SK-N-SH (cell line): Measurements from ENCODE around the gene GFI1B. TPM values are rescaled to one million over a fixed set of nuclear protein-coding genes. Genes with fewer than 3 reads are reported as not detected.

Experiments
- CTCF ChIA-PET: fragments of 300-600, 350-600 bp; formaldehyde crosslinking; extraction: SDS; loops from one replicate; lab custom pipeline; 2021; lab: Yijun Ruan, JAX
- POLR2A ChIA-PET: fragments of 350-600 bp; sonication (Branson Sonifier 250); formaldehyde crosslinking; extraction: SDS; loops from one replicate; lab custom pipeline; 2020; ENCODE audit warnings: antibody characterized with exemption, inconsistent platforms; lab: Yijun Ruan, JAX
- DNase-seq: peaks from one replicate; pipeline ENCODE4 v3.0.0; 2012
- H2AFZ ChIP-seq: fragments of 200-600 bp; sonication (generic); 2 replicates; pipeline ENCODE4 v1.8.1; 2016; ENCODE audit warnings: antibody characterized with exemption, mild to moderate bottlenecking, low read depth
- H3F3A ChIP-seq: fragments of 200-600 bp; sonication (generic); replicated peaks from 2 replicates; pipeline ENCODE3; 2016; ENCODE audit warnings: antibody characterized with exemption, mild to moderate bottlenecking; ENCODE audit not compliant: insufficient read depth
- H3K27ac ChIP-seq, 2 experiments: fragments of 200-500 bp in 1 of 2; fragments of 200-600 bp in 1 of 2; sonication (Bioruptor generic) in 1 of 2; sonication (generic), shearing (Covaris generic) in 1 of 2; 2 replicates each; pipeline versions ENCODE4 v1.5.1 to v1.6.1; 2014 to 2016; ENCODE audit warnings: low read depth in 2 of 2, inconsistent platforms in 1 of 2, low read length in 1 of 2, mild to moderate bottlenecking in 1 of 2, mixed read lengths in 1 of 2
- H3K27me3 ChIP-seq: fragments of 200-600 bp; sonication (generic), shearing (Covaris generic); 2 replicates; pipeline ENCODE4 v1.6.1; 2016; ENCODE audit warnings: mixed run types; ENCODE audit not compliant: insufficient read depth
- H3K36me3 ChIP-seq, 2 experiments: fragments of 200-500 bp in 1 of 2; fragments of 200-600 bp in 1 of 2; sonication (Bioruptor generic) in 1 of 2; sonication (generic) in 1 of 2; replicated peaks in 1 of 2; 2 replicates each; pipeline versions ENCODE3 to v1.5.1; 2014 to 2016; ENCODE audit warnings: low read length in 1 of 2, mild to moderate bottlenecking in 1 of 2; ENCODE audit not compliant: insufficient read depth in 2 of 2, control insufficient read depth in 1 of 2
- H3K4me1 ChIP-seq, 2 experiments: fragments of 200-500 bp in 1 of 2; fragments of 200-600 bp in 1 of 2; sonication (Bioruptor generic) in 1 of 2; sonication (generic), shearing (Covaris generic) in 1 of 2; 2 replicates each; pipeline versions ENCODE4 v1.5.1 to v1.6.1; 2014 to 2016; ENCODE audit warnings: low read depth in 1 of 2, low read length in 1 of 2, mixed run types in 1 of 2; ENCODE audit not compliant: insufficient read depth in 2 of 2, control insufficient read depth in 1 of 2
- H3K4me2 ChIP-seq: fragments of 200-600 bp; sonication (generic), shearing (Covaris generic); 2 replicates; pipeline ENCODE4 v1.6.1; 2017; ENCODE audit warnings: mixed run types
- H3K4me3 ChIP-seq, 2 experiments: fragments of 200-500 bp in 1 of 2; fragments of 200-600 bp in 1 of 2; sonication (Bioruptor generic) in 1 of 2; sonication (generic), shearing (Covaris generic) in 1 of 2; 2 replicates each; pipeline versions ENCODE4 v1.5.1 to v1.8.1; 2014 to 2016; ENCODE audit warnings: low read depth in 2 of 2, inconsistent platforms in 1 of 2, low read length in 1 of 2, mild to moderate bottlenecking in 1 of 2, mixed read lengths in 1 of 2, moderate library complexity in 1 of 2
- H3K79me2 ChIP-seq: fragments of 200-600 bp; sonication (generic); 2 replicates; pipeline ENCODE4 v1.8.1; 2017; ENCODE audit warnings: mild to moderate bottlenecking; ENCODE audit not compliant: insufficient read depth
- H3K9ac ChIP-seq: fragments of 200-600 bp; sonication (generic); 2 replicates; pipeline ENCODE4 v1.6.1; 2017; ENCODE audit warnings: mixed run types
- H3K9me2 ChIP-seq: fragments of 200-600 bp; sonication (generic); 2 replicates; pipeline ENCODE4 v1.6.1; 2017; ENCODE audit warnings: mixed run types
- H3K9me3 ChIP-seq: fragments of 200-600 bp; sonication (generic); 2 replicates; pipeline ENCODE4 v1.6.1; 2017; ENCODE audit warnings: mixed run types, mild to moderate bottlenecking, moderate library complexity
- H4K20me1 ChIP-seq: fragments of 200-600 bp; sonication (generic); 2 replicates; pipeline ENCODE4 v1.6.1; 2017; ENCODE audit warnings: mild to moderate bottlenecking, mixed run types; ENCODE audit not compliant: insufficient read depth
- CHD2 ChIP-seq: fragments of 150-350 bp; IDR thresholded peaks from 2 replicates; pipeline ENCODE4 v1.6.1; 2018; ENCODE audit warnings: low read length; ENCODE audit not compliant: partially characterized antibody
- FOSL2 ChIP-seq: IDR thresholded peaks from 2 replicates; pipeline ENCODE4 v1.4.0; 2012; ENCODE audit warnings: low read depth, mild to moderate bottlenecking, moderate library complexity, borderline replicate concordance
- MAX ChIP-seq: IDR thresholded peaks from 2 replicates; pipeline ENCODE4 v1.4.0; 2012; ENCODE audit warnings: low read depth
- POLR2AphosphoS5 ChIP-seq: IDR thresholded peaks from 2 replicates; pipeline ENCODE4 v1.6.1; 2012; ENCODE audit warnings: low read depth, low read length
- RCOR1 ChIP-seq: fragments of 150-350 bp; IDR thresholded peaks from 2 replicates; pipeline ENCODE4 v1.6.1; 2017; ENCODE audit warnings: antibody characterized with exemption, low read length
- RFX5 ChIP-seq: IDR thresholded peaks from 2 replicates; pipeline ENCODE4 v1.6.1; 2012; ENCODE audit warnings: mild to moderate bottlenecking, improper control_type of control experiment, low read length
- RXRA ChIP-seq: IDR thresholded peaks from 2 replicates; pipeline ENCODE4 v1.4.0; 2012; ENCODE audit warnings: low read depth, mild to moderate bottlenecking, borderline replicate concordance
- SMC3 ChIP-seq: IDR thresholded peaks from 2 replicates; pipeline ENCODE4 v1.6.1; 2012; ENCODE audit warnings: low read depth, low read length, improper control_type of control experiment
- TAF1 ChIP-seq: IDR thresholded peaks from 2 replicates; pipeline ENCODE4 v1.6.1; 2012; ENCODE audit warnings: low read depth, mild to moderate bottlenecking, low read length, moderate library complexity, borderline replicate concordance
- TCF12 ChIP-seq: IDR thresholded peaks from 2 replicates; pipeline ENCODE4 v1.4.0; 2012
- YY1 ChIP-seq: IDR thresholded peaks from 2 replicates; pipeline ENCODE4 v1.4.0; 2012; ENCODE audit warnings: low read depth, mild to moderate bottlenecking
- WGBS: methylation state at CpG from one replicate; pipeline ENCODE4 v1.1.6; 2017; ENCODE audit warnings: low lambda C conversion rate; 5-methylcytosine and 5-hydroxymethylcytosine counted together
- polyA plus RNA-seq, 3 experiments: library from polyadenylated mRNA; depleted of rRNA; stranded (reverse); fragments of >200 nt; gene quantifications; 2 replicates each; pipeline ENCODE4 v1.2.3, GENCODE V29; 2012
- TF ChIP-seq, protein P1 (sequence below): IDR thresholded peaks from 2 replicates; pipeline ENCODE4 v1.4.0; 2012; ENCODE audit warnings: low read depth, borderline replicate concordance
- TF ChIP-seq, protein P2 (sequence below): fragments of 150-350 bp; IDR thresholded peaks from 2 replicates; pipeline ENCODE4 v1.6.1; 2017; ENCODE audit warnings: antibody characterized with exemption, low read length, low read depth, borderline replicate concordance
- TF ChIP-seq, protein P3 (sequence below): fragments of 150-350 bp; IDR thresholded peaks from 2 replicates; pipeline ENCODE4 v1.6.1; 2016; ENCODE audit warnings: mild to moderate bottlenecking, low read depth, low read length
- TF ChIP-seq, protein P4 (sequence below): IDR thresholded peaks from 2 replicates; pipeline ENCODE4 v1.4.0; 2012; ENCODE audit warnings: low read depth, borderline replicate concordance

The GFI1B gene
- polyA plus RNA-seq, 1 of the 3 experiments (the other 2 are of a cell fraction) = not detected

- TF ChIP-seq MAX (no peak; the same call in 1 of the 2 replicates), YY1 (peak; percentile 99), TCF12 (peak; percentile 42; the same call in 1 of the 2 replicates), RXRA (no peak), POLR2AphosphoS5 (peak; percentile 77), FOSL2 (peak; percentile 7; the same call in 1 of the 2 replicates), SMC3 (no peak), CHD2 (peak; percentile 98)
- TF ChIP-seq, protein P1, sequence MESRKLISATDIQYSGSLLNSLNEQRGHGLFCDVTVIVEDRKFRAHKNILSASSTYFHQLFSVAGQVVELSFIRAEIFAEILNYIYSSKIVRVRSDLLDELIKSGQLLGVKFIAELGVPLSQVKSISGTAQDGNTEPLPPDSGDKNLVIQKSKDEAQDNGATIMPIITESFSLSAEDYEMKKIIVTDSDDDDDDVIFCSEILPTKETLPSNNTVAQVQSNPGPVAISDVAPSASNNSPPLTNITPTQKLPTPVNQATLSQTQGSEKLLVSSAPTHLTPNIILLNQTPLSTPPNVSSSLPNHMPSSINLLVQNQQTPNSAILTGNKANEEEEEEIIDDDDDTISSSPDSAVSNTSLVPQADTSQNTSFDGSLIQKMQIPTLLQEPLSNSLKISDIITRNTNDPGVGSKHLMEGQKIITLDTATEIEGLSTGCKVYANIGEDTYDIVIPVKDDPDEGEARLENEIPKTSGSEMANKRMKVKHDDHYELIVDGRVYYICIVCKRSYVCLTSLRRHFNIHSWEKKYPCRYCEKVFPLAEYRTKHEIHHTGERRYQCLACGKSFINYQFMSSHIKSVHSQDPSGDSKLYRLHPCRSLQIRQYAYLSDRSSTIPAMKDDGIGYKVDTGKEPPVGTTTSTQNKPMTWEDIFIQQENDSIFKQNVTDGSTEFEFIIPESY = peak; percentile 79
- TF ChIP-seq, protein P2, sequence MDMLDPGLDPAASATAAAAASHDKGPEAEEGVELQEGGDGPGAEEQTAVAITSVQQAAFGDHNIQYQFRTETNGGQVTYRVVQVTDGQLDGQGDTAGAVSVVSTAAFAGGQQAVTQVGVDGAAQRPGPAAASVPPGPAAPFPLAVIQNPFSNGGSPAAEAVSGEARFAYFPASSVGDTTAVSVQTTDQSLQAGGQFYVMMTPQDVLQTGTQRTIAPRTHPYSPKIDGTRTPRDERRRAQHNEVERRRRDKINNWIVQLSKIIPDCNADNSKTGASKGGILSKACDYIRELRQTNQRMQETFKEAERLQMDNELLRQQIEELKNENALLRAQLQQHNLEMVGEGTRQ = peak; percentile 8
These were observed 34.0 kb upstream of the GFI1B start, which contains the start of gene TSC1 (continued) for GRCh38 chr9:132944294-132945185.

GRCh38 chr9:132945186-132946130 is 33.0 kb upstream of the GFI1B start:
- Histone ChIP-seq H3K36me3 (no peaks in the 10 kb centered on the region), H3K27me3 (no peaks in the 10 kb centered on the region), H4K20me1 (no peaks in the 10 kb centered on the region), H3K4me3 (peak overlapping the region; percentile 84 to 97), H3K9ac (peak overlapping the region; percentile 96), H3F3A (peaks cover 8% of the 10 kb centered on the region), H2AFZ (peak overlapping the region; percentile 90), H3K9me2 (no peaks in the 10 kb centered on the region), H3K9me3 (no peaks in the 10 kb centered on the region), H3K4me2 (peak overlapping the region; percentile 85), H3K27ac (peak overlapping the region; percentile 86 to 96), H3K79me2 (peaks cover 40% of the 10 kb centered on the region), H3K4me1 (peaks cover 15 to 27% of the 10 kb centered on the region in 2 experiments)
- TF ChIP-seq, protein P3, sequence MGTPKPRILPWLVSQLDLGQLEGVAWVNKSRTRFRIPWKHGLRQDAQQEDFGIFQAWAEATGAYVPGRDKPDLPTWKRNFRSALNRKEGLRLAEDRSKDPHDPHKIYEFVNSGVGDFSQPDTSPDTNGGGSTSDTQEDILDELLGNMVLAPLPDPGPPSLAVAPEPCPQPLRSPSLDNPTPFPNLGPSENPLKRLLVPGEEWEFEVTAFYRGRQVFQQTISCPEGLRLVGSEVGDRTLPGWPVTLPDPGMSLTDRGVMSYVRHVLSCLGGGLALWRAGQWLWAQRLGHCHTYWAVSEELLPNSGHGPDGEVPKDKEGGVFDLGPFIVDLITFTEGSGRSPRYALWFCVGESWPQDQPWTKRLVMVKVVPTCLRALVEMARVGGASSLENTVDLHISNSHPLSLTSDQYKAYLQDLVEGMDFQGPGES = no peak
- TF ChIP-seq TAF1 (no peak), RFX5 (no peak), YY1 (no peak), RXRA (no peak), RCOR1 (no peak), POLR2AphosphoS5 (no peak)
- TF ChIP-seq, protein P4, sequence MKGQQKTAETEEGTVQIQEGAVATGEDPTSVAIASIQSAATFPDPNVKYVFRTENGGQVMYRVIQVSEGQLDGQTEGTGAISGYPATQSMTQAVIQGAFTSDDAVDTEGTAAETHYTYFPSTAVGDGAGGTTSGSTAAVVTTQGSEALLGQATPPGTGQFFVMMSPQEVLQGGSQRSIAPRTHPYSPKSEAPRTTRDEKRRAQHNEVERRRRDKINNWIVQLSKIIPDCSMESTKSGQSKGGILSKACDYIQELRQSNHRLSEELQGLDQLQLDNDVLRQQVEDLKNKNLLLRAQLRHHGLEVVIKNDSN = no peak
- ChIA-PET CTCF (interaction anchor here (2.8 to 4.1 kb wide), 2 partner anchors 33 to 43 kb away, joined by 17 to 18 read pairs; partner anchors contain the start of gene GFI1B), POLR2A (interaction anchor here (0.6 kb wide), 1 partner anchor 30 kb away, joined by 3 read pairs; no protein-coding TSS in a partner anchor)
- 72% methylated on average over 23 of the region's 23 CpGs for WGBS
- DNase-seq = no peak
